HepG2 (cell line): ENCODE measurements around the gene TEF. TPM values are rescaled to one million over a fixed set of nuclear protein-coding genes. Genes with fewer than 3 reads are reported as not detected.

Source experiments
- ATF3 ChIP-seq: sonication (generic); formaldehyde crosslinking; IDR thresholded peaks from 2 replicates; pipeline ENCODE4 v1.4.0; 2020; ENCODE audit warnings: missing genetic modification reagents
- CCAR2 ChIP-seq: fragments of 200-400 bp; formaldehyde crosslinking; optimal IDR thresholded peaks from 2 replicates; pipeline ENCODE3; 2018; ENCODE audit warnings: low read depth, mild to moderate bottlenecking, low read length, moderate library complexity
- ESRRA ChIP-seq: sonication (generic); formaldehyde crosslinking; IDR thresholded peaks from 2 replicates; pipeline ENCODE4 v1.5.1; 2020; ENCODE audit warnings: mild to moderate bottlenecking, low read depth, missing genetic modification reagents
- FOXA1 ChIP-seq, 2 experiments: fragments of 450-650 bp in 1 of 2; sonication (generic) in 1 of 2; formaldehyde crosslinking in 1 of 2; IDR thresholded peaks; 2 replicates each; pipeline versions ENCODE4 v1.4.0 to v1.6.1; 2016 to 2020; ENCODE audit warnings: missing genetic modification reagents in 1 of 2
- HES4 ChIP-seq: sonication (generic); formaldehyde crosslinking; IDR thresholded peaks from 2 replicates; pipeline ENCODE4 v1.9.0; 2021; ENCODE audit warnings: mild to moderate bottlenecking, missing genetic modification reagents, borderline replicate concordance
- HOXA5 ChIP-seq: sonication (generic); formaldehyde crosslinking; IDR thresholded peaks from 2 replicates; pipeline ENCODE4 v1.4.0; 2020; ENCODE audit warnings: missing genetic modification reagents
- KDM5B ChIP-seq: sonication (generic); formaldehyde crosslinking; IDR thresholded peaks from 2 replicates; pipeline ENCODE4 v1.4.0; 2020; ENCODE audit warnings: missing genetic modification reagents, mild to moderate bottlenecking, borderline replicate concordance
- MIER3 ChIP-seq: IDR thresholded peaks from 2 replicates; pipeline ENCODE4 v1.6.1; 2016; ENCODE audit warnings: missing compliant biosample characterization, borderline replicate concordance
- MIXL1 ChIP-seq: IDR thresholded peaks from 2 replicates; pipeline ENCODE4 v1.6.1; 2016
- MTF2 ChIP-seq: sonication (generic); formaldehyde crosslinking; IDR thresholded peaks from 2 replicates; pipeline ENCODE4 v1.5.0; 2020; ENCODE audit warnings: missing genetic modification reagents, borderline replicate concordance
- THYN1 ChIP-seq: sonication (generic); formaldehyde crosslinking; IDR thresholded peaks from 2 replicates; pipeline ENCODE4 v1.8.1; 2023; ENCODE audit warnings: low read depth, mild to moderate bottlenecking, moderate library complexity, missing genetic modification reagents, borderline replicate concordance
- ZBTB42 ChIP-seq: sonication (generic); formaldehyde crosslinking; IDR thresholded peaks from 2 replicates; pipeline ENCODE4 v1.5.0; 2020; ENCODE audit warnings: mild to moderate bottlenecking, missing genetic modification reagents
- ZFP91 ChIP-seq: sonication (generic); formaldehyde crosslinking; IDR thresholded peaks from 2 replicates; pipeline ENCODE4 v1.9.0; 2022; ENCODE audit warnings: missing genetic modification reagents, mild to moderate bottlenecking, borderline replicate concordance
- ZNF101 ChIP-seq: sonication (generic); formaldehyde crosslinking; IDR thresholded peaks from 2 replicates; pipeline ENCODE4 v1.4.0; 2020; ENCODE audit warnings: mild to moderate bottlenecking, low read depth, missing genetic modification reagents, borderline replicate concordance
- ZNF264 ChIP-seq: sonication (generic); formaldehyde crosslinking; IDR thresholded peaks from 2 replicates; pipeline ENCODE4 v1.4.0; 2020; ENCODE audit warnings: missing genetic modification reagents
- ZNF281 ChIP-seq: sonication (generic); formaldehyde crosslinking; IDR thresholded peaks from 2 replicates; pipeline ENCODE4 v1.4.0; 2020; ENCODE audit warnings: missing genetic modification reagents, borderline replicate concordance
- ZNF329 ChIP-seq: sonication (generic); formaldehyde crosslinking; IDR thresholded peaks from 2 replicates; pipeline ENCODE4 v1.9.0; 2021; ENCODE audit warnings: low read depth, mild to moderate bottlenecking, missing genetic modification reagents
- ZNF512 ChIP-seq: sonication (generic); formaldehyde crosslinking; IDR thresholded peaks from 2 replicates; pipeline ENCODE4 v1.4.0; 2020; ENCODE audit warnings: mild to moderate bottlenecking, missing genetic modification reagents
- ZNF567 ChIP-seq: sonication (generic); formaldehyde crosslinking; IDR thresholded peaks from 2 replicates; pipeline ENCODE4 v1.8.1; 2023; ENCODE audit warnings: mild to moderate bottlenecking, missing genetic modification reagents, borderline replicate concordance
- ZNF614 ChIP-seq: IDR thresholded peaks from 2 replicates; pipeline ENCODE4 v1.6.1; 2018; ENCODE audit warnings: missing biosample characterization, missing genetic modification reagents, inconsistent platforms, borderline replicate concordance
- ZNF704 ChIP-seq: sonication (generic); formaldehyde crosslinking; IDR thresholded peaks from 2 replicates; pipeline ENCODE4 v1.8.1; 2023; ENCODE audit warnings: mild to moderate bottlenecking, inconsistent platforms, moderate library complexity, missing genetic modification reagents, borderline replicate concordance
- polyA plus RNA-seq, 8 experiments: library from polyadenylated mRNA; depleted of rRNA in 3 of 8; stranded (reverse) in 7 of 8; unstranded in 1 of 8; fragments of >200 nt; fragmentation: Illumina TruSeq in 4 of 8; extraction: Trizol in 4 of 8; gene quantifications; 2 replicates each; pipeline versions ENCODE4 v1.2.1 to v1.2.3, GENCODE V29; 2011 to 2016; ENCODE audit warnings: low read depth in 4 of 8, missing spikeins in 1 of 8, mixed read lengths in 1 of 8; ENCODE audit not compliant: insufficient read depth in 1 of 8
- total RNA-seq, 5 experiments: library from RNA; depleted of rRNA; stranded (reverse); fragments of >200 nt; fragmentation: Illumina TruSeq; extraction: Trizol; gene quantifications; 2 replicates each; pipeline ENCODE4 v1.2.3, GENCODE V29; 2016; ENCODE audit warnings: low read depth in 1 of 5

The TEF gene
- total and polyA plus RNA-seq, 2 of the 13 experiments (the other 11 are each of a cell fraction or from before 2014, with no cell fraction given), result 7.6 to 11.2 TPM

- TF ChIP-seq ZNF704 (CRISPR knock-in tag) (no peak), ZNF614 (CRISPR knock-in tag) (no peak), ZNF101 (CRISPR knock-in tag) (no peak), ZNF329 (no peak), HES4 (CRISPR knock-in tag) (peak; percentile 79; the same call in 1 of the 2 replicates), ZFP91 (CRISPR knock-in tag) (no peak), ZBTB42 (CRISPR knock-in tag) (no peak), MIXL1 (no peak), ZNF264 (CRISPR knock-in tag) (no peak), THYN1 (CRISPR knock-in tag) (no peak), ATF3 (CRISPR knock-in tag) (no peak), ZNF512 (no peak), ESRRA (CRISPR knock-in tag) (no peak), ZNF281 (CRISPR knock-in tag) (no peak; the same call in 1 of the 2 replicates), MIER3 (CRISPR knock-in tag) (no peak), CCAR2 (no peak), ZNF567 (CRISPR knock-in tag) (no peak), KDM5B (CRISPR knock-in tag) (0 out of 2 replicates have a peak, but pooled peaks have one; percentile 25), MTF2 (no peak; the same call in 1 of the 2 replicates), HOXA5 (CRISPR knock-in tag) (no peak), FOXA1 (IDR thresholded peaks at IDR 0.05) (no peak), FOXA1 (CRISPR knock-in tag; IDR thresholded peaks at IDR 0.05) (peak; percentile 60)
Measured at GRCh38 chr22:41447435-41448188, 65.9 kb downstream of the TEF start (continued).
